ENCODE measurements around the gene BCAS3. TPM values are rescaled to one million over a fixed set of nuclear protein-coding genes. Genes with fewer than 3 reads are reported as not detected.
A peak's percentile ranks its signal among the peaks of the same experiment; 100 is the strongest.

Gene BCAS3
- total RNA-seq, 1 experiment from 2014 or later = 14.4 TPM

DNA sequence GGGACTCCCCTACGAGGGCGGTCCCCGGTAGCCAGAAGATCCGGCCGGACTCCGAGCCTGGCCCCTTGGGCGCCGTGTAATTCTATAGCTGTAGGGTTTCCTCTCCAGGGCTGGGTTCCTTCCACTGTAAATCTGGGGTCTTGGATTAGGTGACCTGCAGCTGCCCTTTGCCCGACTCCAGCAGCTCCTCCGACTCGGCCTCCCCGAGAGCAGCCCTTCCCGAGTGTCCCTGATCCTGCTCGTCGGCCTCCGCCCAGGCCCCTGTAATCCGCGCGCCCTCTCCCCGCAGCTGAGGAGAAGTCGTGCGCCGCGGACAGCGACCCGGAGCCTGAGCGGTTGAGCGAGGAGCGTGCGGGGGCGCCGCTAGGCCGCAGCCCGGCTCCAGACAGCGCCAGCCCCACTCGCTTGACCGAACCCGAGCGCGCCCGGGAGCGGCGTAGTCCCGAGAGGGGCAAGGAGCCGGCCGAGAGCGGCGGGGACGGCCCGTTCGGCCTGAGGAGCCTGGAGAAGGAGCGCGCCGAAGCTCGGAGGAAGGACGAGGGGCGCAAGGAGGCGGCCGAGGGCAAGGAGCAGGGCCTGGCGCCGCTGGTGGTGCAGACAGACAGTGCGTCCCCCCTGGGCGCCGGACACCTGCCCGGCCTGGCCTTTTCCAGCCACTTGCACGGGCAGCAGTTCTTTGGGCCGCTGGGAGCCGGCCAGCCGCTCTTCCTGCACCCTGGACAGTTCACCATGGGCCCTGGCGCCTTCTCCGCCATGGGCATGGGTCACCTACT lies 727.4 kb downstream of the BCAS3 start:
- H3K27ac ChIP-seq (ENCODE audit: low read depth, low read length, poor library complexity, severe bottlenecking) = no peak overlapping the region
- peaks cover 11% of the 10 kb centered on the region for H3K4me1 ChIP-seq (ENCODE audit: insufficient read depth, low read length, poor library complexity, severe bottlenecking)
- no peak for DNase-seq (ENCODE audit: low spot score)
- TF ChIP-seq EZH2 (IDR thresholded peaks at IDR 0.05; ENCODE audit: borderline replicate concordance, low read depth, low read length, poor library complexity, severe bottlenecking) = peak; percentile 82
- TF ChIP-seq, protein P1, sequence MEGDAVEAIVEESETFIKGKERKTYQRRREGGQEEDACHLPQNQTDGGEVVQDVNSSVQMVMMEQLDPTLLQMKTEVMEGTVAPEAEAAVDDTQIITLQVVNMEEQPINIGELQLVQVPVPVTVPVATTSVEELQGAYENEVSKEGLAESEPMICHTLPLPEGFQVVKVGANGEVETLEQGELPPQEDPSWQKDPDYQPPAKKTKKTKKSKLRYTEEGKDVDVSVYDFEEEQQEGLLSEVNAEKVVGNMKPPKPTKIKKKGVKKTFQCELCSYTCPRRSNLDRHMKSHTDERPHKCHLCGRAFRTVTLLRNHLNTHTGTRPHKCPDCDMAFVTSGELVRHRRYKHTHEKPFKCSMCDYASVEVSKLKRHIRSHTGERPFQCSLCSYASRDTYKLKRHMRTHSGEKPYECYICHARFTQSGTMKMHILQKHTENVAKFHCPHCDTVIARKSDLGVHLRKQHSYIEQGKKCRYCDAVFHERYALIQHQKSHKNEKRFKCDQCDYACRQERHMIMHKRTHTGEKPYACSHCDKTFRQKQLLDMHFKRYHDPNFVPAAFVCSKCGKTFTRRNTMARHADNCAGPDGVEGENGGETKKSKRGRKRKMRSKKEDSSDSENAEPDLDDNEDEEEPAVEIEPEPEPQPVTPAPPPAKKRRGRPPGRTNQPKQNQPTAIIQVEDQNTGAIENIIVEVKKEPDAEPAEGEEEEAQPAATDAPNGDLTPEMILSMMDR (conservative IDR thresholded peaks at IDR 0.05; ENCODE audit: low read depth, low read length) = no peak
- ChIA-PET CTCF (no interaction called here), POLR2A (ENCODE audit: low non-redundant PET) (no interaction called here)
- peaks cover 81% of the 10 kb centered on the region for H3K27me3 ChIP-seq (replicated peaks; ENCODE audit: insufficient read depth, low read depth, low read length, poor library complexity)
- no peaks in the 10 kb centered on the region for H3K36me3 ChIP-seq (ENCODE audit: insufficient read depth, low read length, poor library complexity, severe bottlenecking)
- peak overlapping the region; percentile 23 for H3K4me3 ChIP-seq (ENCODE audit: low read depth, low read length, poor library complexity, severe bottlenecking)
- intact Hi-C loops (cut with micrococcal nuclease; ENCODE audit: unreplicated experiment) = no loop called here
- H3K9me3 ChIP-seq (ENCODE audit: low read depth, low read length, poor library complexity, severe bottlenecking) = no peaks in the 10 kb centered on the region
- BruUV-seq (replicated peaks) = no TSS peak

DNA sequence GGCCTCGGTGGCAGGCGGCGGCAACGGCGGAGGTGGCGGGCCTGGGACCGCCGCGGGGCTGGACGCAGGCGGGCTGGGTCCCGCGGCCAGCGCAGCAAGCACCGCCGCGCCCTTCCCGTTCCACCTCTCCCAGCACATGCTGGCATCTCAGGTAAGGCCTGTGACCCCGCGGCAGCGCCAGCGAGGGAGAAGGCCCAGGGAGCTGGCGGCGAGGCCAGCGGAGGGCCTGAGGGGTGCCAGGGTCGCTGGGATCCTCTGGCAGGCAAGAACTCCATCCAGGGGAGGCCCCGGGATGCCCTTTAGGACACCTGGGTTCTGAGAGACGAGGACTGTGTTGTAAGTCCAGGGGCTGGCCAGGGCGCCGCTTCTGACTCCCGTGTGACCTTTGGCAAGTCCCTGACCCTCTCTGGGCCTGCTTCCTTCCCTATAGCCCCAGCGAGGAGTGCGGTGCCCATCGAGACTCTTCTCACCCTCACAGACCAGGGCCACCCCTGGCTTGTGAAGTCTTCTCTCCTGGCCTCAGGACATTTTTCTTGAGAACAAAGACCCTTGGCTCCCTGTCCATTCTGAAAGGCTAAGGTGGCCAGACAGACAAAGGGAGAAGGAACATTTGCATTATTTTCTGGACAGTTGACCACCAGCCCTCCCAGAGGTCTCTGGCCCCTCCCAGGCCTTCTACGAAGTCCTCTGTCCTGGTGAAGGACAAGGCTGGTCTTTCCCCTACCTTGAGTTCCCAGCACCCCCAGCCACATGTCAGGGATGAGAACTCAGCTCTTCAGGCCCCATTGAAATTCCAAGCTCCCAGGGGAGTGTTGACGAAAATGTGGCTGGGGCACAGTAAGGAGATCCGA lies 728.3 kb downstream of the BCAS3 start:
- Histone ChIP-seq H3K4me1 (ENCODE audit: insufficient read depth, low read length, poor library complexity, severe bottlenecking) (peaks cover 19% of the 10 kb centered on the region), H3K27me3 (replicated peaks; ENCODE audit: insufficient read depth, low read depth, low read length, poor library complexity) (peaks cover 82% of the 10 kb centered on the region), H3K4me3 (ENCODE audit: low read depth, low read length, poor library complexity, severe bottlenecking) (no peak overlapping the region), H3K9me3 (ENCODE audit: low read depth, low read length, poor library complexity, severe bottlenecking) (no peaks in the 10 kb centered on the region), H3K27ac (ENCODE audit: low read depth, low read length, poor library complexity, severe bottlenecking) (no peak overlapping the region), H3K36me3 (ENCODE audit: insufficient read depth, low read length, poor library complexity, severe bottlenecking) (no peaks in the 10 kb centered on the region)
- POLR2A ChIA-PET (ENCODE audit: low non-redundant PET) = no interaction called here
- DNase-seq (ENCODE audit: low spot score) = no peak
- intact Hi-C loops (cut with micrococcal nuclease; ENCODE audit: unreplicated experiment) = no loop called here
- CTCF ChIA-PET = interaction anchor here (0.8 kb wide), 1 partner anchor 685 kb away, joined by 12 read pairs; no protein-coding TSS in a partner anchor
- TF ChIP-seq EZH2 (IDR thresholded peaks at IDR 0.05; ENCODE audit: borderline replicate concordance, low read depth, low read length, poor library complexity, severe bottlenecking) = no peak
- TF ChIP-seq, protein P1 (conservative IDR thresholded peaks at IDR 0.05; ENCODE audit: low read depth, low read length) = no peak
- no TSS peak for BruUV-seq (replicated peaks)

DNA sequence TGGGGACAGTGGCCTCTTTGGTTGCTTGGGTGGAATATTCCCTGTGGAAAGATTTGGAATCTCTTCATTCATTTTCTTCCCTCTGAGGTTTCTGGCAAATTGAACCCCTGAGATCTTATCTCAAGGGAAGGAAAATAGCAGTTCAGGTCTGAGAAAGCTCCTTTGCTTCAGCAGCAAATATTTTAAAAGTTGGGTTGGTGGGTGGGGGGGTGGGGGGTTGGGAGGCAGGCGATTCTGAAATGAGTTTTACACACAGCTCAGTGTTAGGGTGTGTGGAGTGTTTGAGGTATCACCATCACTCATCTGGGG lies 728.8 kb downstream of the BCAS3 start:
- Histone ChIP-seq H3K9me3 (ENCODE audit: low read depth, low read length, poor library complexity, severe bottlenecking) (no peaks in the 10 kb centered on the region), H3K4me1 (ENCODE audit: insufficient read depth, low read length, poor library complexity, severe bottlenecking) (peaks cover 23% of the 10 kb centered on the region), H3K27me3 (replicated peaks; ENCODE audit: insufficient read depth, low read depth, low read length, poor library complexity) (peaks cover 77% of the 10 kb centered on the region), H3K4me3 (ENCODE audit: low read depth, low read length, poor library complexity, severe bottlenecking) (no peak overlapping the region), H3K27ac (ENCODE audit: low read depth, low read length, poor library complexity, severe bottlenecking) (no peak overlapping the region), H3K36me3 (ENCODE audit: insufficient read depth, low read length, poor library complexity, severe bottlenecking) (no peaks in the 10 kb centered on the region)
- ChIA-PET CTCF (interaction anchor here (0.8 kb wide), 1 partner anchor 686 kb away, joined by 12 read pairs; no protein-coding TSS in a partner anchor), POLR2A (ENCODE audit: low non-redundant PET) (no interaction called here)
- TF ChIP-seq EZH2 (IDR thresholded peaks at IDR 0.05; ENCODE audit: borderline replicate concordance, low read depth, low read length, poor library complexity, severe bottlenecking) = no peak
- TF ChIP-seq, protein P1 (conservative IDR thresholded peaks at IDR 0.05; ENCODE audit: low read depth, low read length) = no peak
- BruUV-seq (replicated peaks) = no TSS peak
- DNase-seq (ENCODE audit: low spot score) = no peak
- intact Hi-C loops (cut with micrococcal nuclease; ENCODE audit: unreplicated experiment) = no loop called here

All from A673 (cell line).